CD4-positive, alpha-beta T cell treated with Interleukin-12 subunit alpha and Interleukin-12 subunit beta, for 1 hour (primary cell): ENCODE measurements around the gene MEG3.

Experiments used
- DNase-seq: peaks from one replicate; pipeline ENCODE4 v3.0.0-alpha.2; 2020

Gene MEG3

DNA sequence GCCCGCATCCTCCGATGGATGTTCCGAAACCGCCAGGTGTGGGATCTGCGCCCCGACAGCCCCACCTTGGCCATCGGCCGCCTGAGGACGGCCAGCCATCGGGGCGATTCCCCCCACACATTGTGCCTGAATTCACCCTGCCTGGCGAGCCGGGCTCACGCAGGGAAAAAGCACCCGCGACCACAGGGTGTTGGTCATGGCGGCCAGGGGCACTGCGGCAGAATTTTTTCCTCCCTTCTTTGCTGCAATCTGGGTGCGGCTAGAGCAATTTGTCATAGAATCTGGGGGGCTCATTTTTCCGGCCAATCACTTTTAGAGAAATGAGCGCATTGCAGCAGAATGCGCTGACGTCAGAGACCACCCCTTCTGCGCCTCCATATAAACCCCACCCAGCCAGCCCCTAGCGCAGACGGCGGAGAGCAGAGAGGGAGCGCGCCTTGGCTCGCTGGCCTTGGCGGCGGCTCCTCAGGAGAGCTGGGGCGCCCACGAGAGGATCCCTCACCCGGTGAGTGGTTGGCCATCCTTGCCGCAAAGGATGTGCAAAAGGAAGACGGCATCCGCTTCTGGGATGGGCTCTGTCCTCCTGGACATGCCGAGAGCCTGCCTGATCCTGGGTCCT is at the start of gene MEG3:
Gene MEG3, plus strand, starts transcription at position 406 of the 619 bp plus-strand sequence.
- no peak for DNase-seq

DNA sequence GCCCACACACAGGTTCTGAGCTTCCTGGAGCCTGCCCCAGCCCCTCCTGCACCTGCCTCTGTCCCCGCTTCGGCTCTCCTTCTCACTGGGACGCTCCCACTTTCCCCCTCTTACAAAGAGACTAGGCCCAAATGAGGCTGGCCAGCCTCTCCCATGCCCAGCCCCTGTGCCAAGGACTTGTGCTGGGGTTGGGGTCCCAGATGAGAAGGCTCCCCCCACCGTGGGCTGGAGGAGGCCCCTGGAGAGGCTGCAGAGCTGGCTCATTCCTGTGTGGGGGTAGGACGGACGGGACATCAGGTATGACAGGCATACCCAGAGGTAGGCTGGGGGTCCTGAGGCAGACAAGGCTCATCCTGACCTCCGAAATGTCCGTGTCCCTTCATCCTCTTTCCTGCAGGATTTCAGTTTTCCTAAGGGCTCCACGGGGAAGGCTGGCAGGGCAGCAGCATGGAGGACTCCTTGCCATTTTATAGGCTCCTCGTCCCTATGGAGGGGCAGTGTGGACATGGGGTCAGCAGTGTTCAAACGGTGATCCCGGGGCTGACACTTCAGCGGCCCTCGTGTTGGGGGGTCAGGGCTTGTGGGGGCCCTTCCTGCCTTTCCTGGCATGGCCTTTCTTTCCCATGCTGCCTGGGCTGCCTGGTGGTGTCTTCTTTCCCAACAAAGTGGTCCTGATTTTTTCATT is 49.1 kb upstream of the MEG3 start:
- DNase-seq: no peak

DNA sequence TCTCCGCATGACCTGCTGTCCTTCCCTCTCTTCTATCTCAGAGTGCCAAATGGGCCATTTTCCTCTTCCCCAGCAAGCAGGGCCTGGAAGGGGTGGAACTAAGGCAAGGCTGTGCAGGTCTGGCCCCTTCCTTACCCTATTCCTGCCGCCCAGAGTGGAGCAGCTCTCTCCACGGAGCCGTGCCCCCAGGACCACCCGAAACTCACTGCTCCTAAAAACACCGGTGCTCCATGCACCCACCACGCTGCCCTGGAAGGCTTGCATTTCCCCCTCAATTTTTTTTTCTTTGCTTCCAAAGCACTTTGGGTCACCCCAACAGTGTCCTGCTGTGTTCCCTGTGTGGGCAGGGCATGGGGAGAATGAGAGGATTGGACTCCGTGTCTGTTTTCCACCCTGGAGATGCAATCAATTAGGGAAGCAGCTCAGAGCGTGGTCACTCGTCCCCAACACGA is 48.5 kb upstream of the MEG3 start:
- no peak for DNase-seq

DNA sequence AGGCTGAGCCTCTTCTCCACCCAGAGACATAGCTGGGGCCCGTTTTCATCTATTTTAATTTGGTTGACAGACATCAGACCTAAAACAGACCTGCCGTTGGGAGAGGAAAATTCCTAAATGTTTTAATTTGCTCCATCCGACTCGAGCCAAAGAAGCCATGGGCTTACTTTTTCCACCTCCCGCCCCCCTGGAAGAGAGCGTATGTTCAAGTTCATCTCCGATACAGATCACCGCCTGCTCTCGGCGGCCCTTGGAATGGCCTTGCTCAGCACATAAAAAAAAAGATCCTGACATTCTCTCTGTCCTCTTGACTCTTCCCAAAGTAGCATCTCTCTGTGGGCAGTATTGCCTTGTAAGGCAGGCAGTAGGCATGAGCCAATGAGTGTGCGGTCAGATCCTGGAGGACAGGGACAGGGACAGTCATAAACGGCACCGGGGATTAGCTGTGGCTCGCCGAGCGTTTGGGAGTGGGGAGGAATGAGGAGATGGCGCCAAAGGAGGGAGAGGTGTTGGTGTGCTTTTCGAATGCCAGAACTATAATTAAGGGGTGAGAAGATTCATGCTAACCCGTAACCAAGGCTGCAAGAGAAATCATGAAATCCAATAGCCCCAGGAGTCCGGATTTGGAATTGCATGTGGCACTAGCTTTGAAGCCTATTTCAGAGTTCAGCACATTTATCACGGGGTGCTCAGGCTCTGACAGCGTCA is 47.9 kb upstream of the MEG3 start:
- no peak for DNase-seq

DNA sequence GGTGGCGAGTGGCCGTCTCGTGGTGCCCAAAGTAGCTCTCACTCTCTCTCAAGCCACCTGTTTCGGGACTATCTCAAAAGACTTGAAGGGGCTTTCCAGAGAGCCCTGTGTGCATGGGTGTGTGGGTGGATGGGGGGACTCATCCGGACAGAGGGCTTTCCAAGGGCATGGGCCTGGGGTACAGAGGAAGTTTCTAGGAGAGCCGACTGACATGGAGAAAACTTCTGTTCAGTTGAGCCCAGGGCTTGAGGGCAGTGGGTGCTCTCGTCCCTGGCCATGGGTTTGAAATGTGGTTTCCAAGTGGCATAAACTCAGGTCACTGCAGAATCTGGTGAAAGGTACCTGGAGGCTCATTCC is 47.4 kb upstream of the MEG3 start:
- DNase-seq: no peak

DNA sequence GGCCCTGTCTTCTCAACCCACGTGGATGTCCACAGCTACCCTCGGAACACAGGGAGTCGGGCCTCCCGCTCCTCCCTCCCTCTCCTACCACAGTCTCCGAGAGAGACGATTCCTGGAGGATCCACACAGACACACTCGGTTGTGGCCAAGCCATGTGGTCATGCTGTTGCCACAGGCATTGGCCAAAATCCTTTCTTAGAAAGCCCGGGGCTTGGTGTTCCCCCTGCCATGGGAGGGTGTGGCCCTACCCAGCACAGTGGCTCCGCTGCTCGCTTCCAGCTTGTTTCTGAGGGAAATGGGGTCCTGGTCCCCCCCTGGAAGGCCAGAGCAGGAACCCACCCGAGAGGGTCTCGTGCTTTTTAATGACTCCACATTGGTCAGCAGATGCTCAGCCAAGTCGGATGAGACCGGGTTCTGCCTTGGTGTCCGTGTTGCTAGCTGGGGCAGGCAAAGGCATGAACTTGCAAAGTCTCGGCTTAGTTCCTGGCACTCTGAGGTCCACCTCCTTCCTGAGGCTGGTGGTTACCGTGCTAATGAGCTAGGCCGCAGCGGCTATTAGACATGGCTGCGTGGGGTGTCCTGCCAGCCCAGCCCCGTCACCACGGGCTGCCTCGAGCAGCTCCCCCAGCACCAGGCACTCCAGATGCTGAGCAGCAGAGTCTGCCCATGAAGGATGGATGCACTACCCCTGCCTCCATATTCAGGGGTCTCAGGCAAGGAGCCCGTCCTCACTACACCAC is 46.8 kb upstream of the MEG3 start:
- DNase-seq: no peak

DNA sequence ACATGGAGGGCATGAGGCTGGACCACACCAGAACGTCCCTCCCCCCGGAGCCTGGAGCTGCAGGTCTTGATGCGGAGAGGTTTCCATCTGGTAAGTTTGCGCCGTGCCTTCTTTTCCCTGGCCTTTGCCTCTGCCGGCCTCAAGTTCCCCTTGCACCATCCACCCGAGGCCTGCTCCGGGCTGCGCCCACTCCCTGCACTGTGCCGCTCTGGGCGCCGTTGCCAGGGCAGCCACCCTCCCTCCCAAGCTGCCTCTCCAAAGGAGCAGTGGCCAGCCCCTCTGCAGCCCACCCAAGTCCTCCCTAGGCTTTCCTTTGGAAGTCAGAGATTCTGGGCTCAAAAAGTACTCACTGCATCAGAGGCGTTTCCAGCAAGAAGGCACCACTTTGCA is 46.2 kb upstream of the MEG3 start:
- DNase-seq: no peak

DNA sequence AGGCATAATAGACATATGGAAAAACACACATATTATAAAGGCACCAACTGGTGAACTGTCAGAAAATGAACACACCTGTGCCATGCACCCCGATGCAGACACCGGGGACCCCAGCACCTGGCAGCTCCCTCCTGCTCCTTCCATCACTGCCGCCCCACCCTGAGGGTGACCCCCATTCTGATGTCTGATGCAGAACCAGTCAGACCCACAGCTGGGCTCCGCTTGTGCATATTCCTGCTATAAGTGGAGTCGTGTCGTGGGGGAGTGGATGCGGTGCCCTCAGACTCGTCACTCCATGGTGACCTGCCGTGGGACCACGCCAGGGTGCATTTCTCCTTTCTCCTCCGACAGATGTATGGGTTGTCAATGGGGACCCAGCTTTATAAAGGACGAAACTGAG is 45.7 kb upstream of the MEG3 start:
- DNase-seq: no peak

DNA sequence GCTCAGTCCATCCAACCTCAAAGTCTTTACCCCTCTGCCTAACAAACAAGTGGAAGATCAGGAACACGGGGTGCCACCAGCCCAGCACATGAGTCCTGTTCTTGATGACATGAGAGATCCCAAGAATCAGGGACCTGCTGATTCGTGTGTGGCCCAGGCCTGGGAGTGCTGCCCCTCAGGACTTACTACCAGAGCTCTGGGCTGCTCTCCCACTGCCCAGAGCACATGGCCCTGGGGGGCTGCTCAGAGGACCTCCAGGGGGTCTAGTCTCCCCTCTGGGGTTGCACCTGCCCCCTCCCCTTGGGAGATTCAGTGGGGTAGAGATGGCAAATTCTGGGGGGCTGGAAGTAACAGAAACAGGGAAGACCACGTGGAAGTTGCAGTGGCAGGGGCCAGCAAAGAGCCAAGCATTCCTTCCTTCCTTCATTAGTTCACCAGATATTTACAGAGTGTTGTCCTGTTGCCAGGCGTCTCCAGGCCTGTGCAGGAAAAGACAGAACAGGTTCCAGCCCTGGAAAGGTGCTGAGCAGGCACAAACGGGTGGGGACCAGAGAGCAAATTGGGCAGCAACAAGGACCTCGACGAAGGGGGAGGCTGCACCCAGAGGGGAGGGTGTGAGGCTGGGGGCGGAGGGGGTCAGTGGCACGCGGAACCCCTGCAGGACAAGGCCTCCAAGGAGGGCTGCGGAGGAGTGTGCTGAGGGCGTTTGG is 45.1 kb upstream of the MEG3 start:
- DNase-seq: no peak

DNA sequence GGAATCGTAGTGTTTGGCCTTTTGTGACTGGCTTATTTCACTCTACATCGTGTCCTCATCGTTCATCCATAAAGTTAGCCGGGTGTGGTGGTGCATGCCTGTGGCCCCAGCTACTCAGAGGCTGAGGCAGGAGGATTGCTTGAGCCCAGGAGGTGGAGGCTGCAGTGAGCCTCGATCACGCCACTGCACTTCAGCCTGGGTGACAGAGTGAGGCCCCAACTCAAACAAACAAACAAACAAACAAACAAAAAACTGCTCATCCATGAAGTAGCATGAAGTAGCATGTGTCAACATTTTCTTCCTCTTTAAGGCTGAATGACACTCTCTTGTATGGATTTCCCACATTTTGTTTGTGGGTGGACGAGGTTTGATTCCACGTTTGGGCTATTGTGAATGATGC is 44.0 kb upstream of the MEG3 start:
- no peak for DNase-seq

DNA sequence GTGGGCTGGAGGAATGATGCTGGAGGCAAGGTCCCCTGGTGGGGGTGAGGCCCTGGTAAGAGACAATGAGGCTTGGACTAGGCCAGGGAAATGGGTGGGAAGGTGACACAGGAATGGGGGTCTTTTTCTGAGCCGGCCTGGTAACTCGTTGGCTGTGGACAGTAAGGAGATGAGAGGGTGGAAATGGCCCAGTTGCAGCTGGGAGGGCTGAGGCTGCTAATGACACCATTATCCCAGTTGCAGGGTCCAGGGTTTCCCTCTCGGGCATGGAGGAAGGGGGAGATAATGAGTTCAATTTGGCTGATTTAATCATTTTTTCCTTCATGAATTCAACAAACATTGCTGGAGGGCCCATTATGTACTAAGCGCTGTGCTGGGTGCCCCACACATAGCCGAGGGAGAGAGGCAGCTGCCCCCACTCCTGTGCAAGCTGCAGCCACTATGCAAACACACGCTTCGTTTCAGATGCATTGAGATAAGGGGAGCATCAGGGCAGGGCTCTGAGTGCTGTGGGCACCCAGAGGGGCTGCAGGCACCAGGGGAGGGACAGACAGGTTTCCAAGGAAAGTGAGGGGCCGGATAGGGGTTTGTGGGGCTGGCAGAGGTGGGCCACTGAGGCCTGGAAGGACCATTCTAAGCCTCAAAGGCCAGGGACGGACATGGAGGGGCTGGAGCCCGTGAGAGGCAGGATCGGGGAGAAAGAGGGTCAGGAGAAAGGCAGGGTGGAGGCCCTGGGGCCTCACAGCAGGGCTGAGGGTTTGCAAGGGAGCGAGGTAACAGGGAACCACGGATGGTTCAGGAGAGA is 43.2 kb upstream of the MEG3 start:
- no peak for DNase-seq

DNA sequence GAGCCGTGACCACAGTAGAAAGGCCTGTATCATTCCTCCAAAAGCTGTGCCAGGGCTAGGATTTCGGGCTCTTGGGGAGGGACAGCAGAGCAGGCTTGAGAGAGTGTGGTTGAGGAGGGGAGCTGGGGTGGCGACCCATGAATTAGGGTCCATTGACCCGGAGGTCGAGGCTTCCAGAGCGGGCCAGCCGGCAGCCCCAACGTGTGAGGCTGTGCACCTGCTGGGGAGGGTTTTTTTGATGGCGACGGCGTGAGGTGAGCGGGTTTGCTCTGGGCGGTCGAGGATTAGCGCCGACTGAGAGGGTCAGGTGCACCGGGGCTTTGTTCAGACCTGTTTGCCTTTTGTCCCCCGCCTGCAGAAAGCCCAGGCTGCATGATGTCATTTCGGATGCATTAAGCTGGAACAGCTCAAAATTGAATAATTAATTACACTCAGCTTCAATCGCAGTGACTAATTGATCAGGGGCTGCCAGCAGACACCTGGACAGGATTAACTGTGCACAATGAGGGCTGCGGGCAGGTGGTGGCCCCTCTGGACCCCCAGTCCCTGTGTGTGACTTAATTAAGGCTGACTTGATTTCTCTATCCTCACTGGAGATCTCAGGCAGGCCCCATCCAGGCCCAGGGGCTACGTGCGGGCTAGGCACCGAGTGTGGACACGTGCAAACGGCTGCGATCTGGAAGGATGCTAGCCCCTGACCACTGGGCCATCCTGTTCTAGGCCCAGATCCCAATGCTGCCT is 42.1 kb upstream of the MEG3 start:
- no peak for DNase-seq

DNA sequence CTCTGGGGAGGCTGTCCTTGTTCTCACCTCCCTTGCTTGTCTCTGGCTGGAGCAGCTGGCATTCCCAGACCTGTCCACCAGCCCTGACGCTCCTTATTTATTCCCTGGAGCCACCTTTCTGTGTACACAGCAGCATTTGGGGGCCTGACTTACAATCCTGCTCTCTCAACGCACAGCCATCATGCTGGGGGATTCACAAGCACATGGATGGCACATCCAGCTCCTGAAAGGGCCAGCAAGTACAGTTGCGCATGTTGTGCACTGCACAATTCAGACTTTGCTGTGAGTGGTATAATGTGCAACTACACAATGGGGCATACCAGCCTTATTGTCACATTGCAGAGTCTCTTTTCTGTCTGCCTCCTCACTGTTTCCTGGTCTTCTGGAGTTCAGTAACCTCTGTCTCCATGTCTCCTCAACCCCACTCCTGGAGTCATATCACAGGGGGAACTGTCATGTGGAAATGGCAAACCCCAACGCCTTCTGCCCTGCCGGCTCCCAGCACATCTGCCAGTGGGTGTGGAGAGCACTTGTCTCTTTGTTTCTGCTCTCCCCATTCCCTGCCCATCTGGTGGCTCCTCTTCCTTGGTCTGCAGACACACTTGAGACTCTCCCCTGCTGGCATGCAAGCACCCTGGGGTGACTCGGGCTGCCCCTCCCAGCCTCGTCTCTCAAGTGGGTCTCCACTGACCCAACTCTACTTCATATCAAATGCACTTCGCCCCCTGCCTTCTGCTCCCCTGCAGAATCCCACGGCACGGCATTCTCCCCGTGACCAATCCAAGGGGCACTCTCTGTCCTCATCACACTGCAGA is 41.2 kb upstream of the MEG3 start:
- DNase-seq: no peak

DNA sequence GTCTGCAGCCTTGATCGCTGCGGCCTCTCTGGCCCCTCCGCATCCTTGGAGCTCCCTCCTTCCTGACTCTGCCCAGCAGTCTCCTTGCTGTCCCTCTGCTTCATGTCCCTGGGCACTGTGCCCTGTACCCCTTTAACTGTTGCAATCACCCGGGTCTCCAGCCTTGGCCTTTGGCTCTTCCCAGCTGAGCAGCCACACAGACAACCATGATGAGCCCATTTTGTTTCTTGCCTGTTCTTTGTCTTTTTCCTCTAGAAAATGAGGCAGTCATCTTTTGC is 40.6 kb upstream of the MEG3 start:
- no peak for DNase-seq

DNA sequence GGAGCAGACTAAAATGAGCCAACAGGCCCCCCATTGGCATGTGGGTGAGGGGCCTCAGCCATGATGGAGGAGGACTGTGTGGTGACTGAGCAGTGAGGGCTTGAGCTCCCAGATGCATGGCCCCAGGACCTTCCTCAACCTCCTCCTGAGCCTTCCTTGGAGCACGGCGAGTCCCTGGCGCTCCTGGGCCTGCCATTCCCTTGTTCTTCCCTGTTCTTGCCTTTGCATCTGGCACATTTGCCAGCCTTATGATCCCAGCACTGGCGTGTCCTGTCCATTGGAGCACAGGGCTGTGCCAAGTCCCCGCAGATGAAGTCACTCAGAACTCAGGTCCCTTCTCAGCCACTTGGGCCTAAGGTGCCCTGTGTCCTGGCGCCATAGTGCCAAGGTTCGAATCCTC is 40.3 kb upstream of the MEG3 start:
- no peak for DNase-seq

DNA sequence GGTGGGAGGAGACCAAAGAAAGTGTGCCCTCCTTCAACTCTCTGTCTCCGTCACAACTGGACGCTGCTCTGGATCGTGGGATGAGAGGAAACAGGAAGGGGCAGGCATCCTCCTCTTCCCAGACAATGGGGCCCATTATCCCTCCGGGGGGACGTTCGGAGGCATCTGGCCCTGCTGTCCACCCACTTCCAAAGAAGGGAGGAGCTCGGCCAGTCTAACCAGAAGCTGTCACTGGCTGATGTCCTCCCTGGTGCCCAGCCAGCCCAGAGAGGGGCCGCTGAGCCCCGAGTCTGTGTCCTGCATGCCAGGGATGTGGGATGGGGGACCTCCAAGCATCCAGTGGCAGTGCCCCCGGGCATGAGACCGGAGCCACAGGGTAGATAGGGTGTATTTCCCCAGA is 39.8 kb upstream of the MEG3 start:
- no peak for DNase-seq

DNA sequence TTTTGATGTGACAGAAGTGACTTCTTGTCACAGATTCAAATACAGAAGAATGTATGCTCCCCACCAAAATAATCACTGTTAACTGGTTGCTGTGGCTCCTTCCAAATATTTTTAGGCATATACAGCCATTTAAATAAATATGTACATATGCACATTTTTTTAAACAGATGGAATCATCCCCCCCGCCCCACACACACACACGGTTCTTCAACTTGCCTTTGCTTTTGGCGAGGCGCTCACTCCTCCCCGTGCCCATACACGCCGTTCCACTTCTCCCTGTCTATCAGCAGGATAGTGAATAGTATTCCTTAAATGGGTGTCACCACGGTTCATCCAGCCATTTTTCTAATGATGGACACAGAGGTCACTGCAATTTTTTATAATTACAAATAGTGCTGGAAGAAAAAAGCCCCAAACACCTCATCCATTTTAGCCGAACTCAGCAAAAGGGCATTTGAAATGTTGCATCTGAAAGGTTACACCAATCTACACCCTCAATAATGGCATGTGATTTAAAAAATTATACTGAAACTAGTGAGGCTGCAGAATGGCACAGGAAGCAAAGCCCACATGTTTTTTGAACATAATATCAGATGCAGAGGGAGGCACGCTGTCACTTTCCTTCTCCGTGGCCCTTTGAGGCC is 39.2 kb upstream of the MEG3 start:
- no peak for DNase-seq

DNA sequence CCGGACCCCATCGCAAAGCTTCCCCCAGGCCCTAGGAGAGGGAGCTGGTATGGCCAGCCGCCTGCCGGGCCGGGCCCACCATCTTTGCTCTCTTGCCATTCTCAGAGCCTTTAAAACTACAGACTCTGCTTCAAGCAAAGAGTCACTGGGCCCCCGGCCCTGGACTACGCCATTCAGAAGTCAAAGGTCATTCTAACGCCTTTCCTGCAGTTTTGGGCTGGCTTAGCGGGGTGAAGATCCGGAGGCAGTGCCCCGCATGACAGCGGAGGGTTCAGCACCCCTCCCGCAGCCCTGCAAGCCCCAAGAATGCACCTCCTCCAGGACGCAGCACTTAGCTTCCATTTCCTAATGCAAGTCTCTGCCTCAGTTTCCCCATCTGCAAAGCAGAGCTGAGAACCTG is 38.3 kb upstream of the MEG3 start:
- DNase-seq: no peak

DNA sequence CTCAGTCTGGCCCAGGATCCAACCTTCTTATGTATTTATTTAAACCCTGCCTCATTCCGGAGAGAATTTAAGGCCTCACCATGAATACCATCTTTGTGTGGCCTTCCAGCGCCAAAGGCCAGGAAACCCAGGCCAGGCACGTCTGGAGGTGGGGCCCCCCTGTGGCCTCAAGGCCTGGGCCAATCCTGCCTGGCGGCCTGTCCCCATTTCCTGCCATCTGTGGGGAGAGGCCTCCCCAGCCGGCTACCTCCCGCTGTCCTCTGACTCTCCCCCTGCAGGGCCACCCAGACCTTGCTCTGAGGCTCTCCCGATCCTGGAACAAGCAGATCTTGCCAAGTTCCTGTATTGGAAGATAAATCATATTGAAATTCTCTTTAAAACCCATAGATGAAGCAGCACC is 37.4 kb upstream of the MEG3 start:
- DNase-seq: no peak

DNA sequence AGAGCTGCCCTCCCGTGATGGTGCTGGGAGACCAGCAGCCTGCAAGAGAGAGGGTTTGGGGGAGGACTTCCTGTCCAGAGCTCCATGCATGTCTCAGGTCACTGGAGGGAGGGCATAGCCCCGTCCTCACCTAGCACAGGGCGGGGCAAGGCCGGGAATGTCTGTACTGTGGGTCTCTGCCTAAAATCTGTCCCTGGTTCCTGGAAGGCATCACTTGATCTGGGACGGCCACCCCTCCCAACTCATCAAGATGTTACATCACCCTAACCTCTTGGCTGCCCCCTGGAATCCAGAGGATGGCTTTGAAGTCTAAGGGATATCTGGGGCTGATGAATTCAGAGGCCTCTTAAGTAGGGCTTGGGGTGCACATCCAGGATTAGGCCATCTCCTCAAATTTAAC is 37.0 kb upstream of the MEG3 start:
- no peak for DNase-seq
